ENCODE data around the gene COL1A2.

The COL1A2 gene

DNA sequence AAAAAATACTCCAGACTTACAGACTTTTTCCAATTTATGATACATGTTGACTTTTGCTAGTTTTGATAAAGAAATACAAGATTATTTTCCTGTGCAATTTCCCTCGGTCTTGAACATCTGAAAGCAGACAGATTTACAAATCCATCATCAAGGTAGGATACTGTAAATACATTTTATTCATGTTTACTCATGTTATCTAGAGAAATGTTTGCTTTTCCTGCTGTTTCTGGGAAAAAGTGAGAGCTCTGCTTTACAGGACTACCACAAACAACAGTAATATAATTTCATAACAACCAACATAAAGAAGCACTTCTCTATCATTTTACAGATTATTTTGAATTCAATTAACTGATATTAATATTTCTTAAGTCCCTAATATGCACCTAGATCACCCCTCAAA, 83.2 kb downstream of the COL1A2 start:
- no peak for DNase-seq (ENCODE audit: extremely low spot score)
- CTCF ChIA-PET = interaction anchor here (1.2 to 1.3 kb wide), 2 partner anchors 15 to 28 kb away, joined by 3 read pairs; no protein-coding TSS in a partner anchor
- TF ChIP-seq, protein P1, sequence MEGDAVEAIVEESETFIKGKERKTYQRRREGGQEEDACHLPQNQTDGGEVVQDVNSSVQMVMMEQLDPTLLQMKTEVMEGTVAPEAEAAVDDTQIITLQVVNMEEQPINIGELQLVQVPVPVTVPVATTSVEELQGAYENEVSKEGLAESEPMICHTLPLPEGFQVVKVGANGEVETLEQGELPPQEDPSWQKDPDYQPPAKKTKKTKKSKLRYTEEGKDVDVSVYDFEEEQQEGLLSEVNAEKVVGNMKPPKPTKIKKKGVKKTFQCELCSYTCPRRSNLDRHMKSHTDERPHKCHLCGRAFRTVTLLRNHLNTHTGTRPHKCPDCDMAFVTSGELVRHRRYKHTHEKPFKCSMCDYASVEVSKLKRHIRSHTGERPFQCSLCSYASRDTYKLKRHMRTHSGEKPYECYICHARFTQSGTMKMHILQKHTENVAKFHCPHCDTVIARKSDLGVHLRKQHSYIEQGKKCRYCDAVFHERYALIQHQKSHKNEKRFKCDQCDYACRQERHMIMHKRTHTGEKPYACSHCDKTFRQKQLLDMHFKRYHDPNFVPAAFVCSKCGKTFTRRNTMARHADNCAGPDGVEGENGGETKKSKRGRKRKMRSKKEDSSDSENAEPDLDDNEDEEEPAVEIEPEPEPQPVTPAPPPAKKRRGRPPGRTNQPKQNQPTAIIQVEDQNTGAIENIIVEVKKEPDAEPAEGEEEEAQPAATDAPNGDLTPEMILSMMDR (IDR thresholded peaks at IDR 0.05; ENCODE audit: control extremely low read depth, extremely low read depth, low read depth, missing control alignments) = no peak
- POLR2A ChIA-PET = no interaction called here

DNA sequence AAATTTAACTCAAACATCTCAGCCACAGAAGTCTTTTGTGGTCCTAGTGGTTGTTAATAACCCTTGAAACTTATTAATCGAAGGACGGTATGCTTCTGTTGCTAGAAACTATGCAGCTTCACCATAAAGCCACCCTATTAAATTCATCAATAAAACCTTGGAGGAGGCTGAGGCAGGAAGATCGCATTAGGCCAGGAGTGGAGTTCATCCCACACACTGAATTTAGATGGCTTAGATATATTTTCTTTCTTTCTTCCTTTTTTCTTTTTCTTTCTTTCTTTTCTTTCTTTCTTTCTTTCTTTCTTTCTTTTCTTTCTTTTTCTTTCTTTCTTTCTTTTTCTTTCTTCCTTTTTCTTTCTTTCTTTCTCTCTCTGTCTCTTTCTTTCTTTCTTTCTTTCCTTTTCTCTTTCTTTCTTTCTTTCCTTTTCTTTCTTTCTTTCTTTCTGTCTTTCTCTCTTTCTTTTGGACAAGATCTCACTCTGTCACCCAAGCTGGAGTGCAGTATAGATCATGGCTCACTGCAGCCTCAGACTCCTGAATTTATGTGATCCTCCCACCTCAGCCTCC, 84.0 kb downstream of the COL1A2 start:
- DNase-seq (ENCODE audit: extremely low spot score) = no peak
- TF ChIP-seq, protein P1 (IDR thresholded peaks at IDR 0.05; ENCODE audit: control extremely low read depth, extremely low read depth, low read depth, missing control alignments) = no peak
- POLR2A ChIA-PET = no interaction called here
- CTCF ChIA-PET = no interaction called here

All from GM10248 (cell line).